IMR-90 (cell line): ENCODE results near the gene MAGI3. TPM values are rescaled to one million over a fixed set of nuclear protein-coding genes. Genes with fewer than 3 reads are reported as not detected.

Experiments
- ATAC-seq: fragments of 200-7000 bp; cut with Tn5 transposase; 2 replicates; pipeline ENCODE4 v1.9.1; 2020; ENCODE audit warnings: low read depth, mild to moderate bottlenecking, moderate library complexity
- BruUV-seq: library from RNA; stranded (reverse); fragments of 400-500 nt; replicated peaks from 2 replicates; lab custom pipeline; 2021; lab: Mats Ljungman, UMichigan
- CTCF ChIA-PET: fragments of 300-600 bp; formaldehyde crosslinking; extraction: SDS; loops from one replicate; lab custom pipeline; 2021; ENCODE audit warnings: antibody characterized with exemption; lab: Yijun Ruan, JAX
- POLR2A ChIA-PET: fragments of 300-600 bp; sonication (Branson Sonifier 250); formaldehyde crosslinking; loops from one replicate; lab custom pipeline; 2022; ENCODE audit warnings: antibody characterized with exemption; ENCODE audit not compliant: unreplicated experiment; lab: Charles Lee
- DNase-seq: peaks from one replicate; pipeline ENCODE4 v3.0.0; 2013
- H2AFZ ChIP-seq: replicated peaks from 2 replicates; pipeline ENCODE3; 2013; ENCODE audit warnings: low read length, mild to moderate bottlenecking; ENCODE audit not compliant: poor library complexity
- H2AK5ac ChIP-seq: 2 replicates; pipeline ENCODE4 v1.6.1; 2013; ENCODE audit warnings: low read depth, low read length, inconsistent platforms
- H2AK9ac ChIP-seq: replicated peaks from 2 replicates; pipeline ENCODE3; 2013; ENCODE audit warnings: mild to moderate bottlenecking, low read depth, low read length, moderate library complexity; ENCODE audit not compliant: poor library complexity
- H2BK120ac ChIP-seq: 2 replicates; pipeline ENCODE4 v1.6.1; 2013; ENCODE audit warnings: low read depth, low read length, inconsistent platforms
- H2BK15ac ChIP-seq: 3 replicates; pipeline ENCODE4 v1.6.1; 2013; ENCODE audit warnings: low read depth, low read length, inconsistent platforms
- H2BK20ac ChIP-seq: 2 replicates; pipeline ENCODE4 v1.6.1; 2013; ENCODE audit warnings: low read depth, mild to moderate bottlenecking, inconsistent platforms, low read length, moderate library complexity
- H2BK5ac ChIP-seq: 2 replicates; pipeline ENCODE4 v1.6.1; 2013; ENCODE audit warnings: mild to moderate bottlenecking, low read depth, low read length, inconsistent platforms; ENCODE audit not compliant: poor library complexity, severe bottlenecking
- H3K14ac ChIP-seq: replicated peaks from 2 replicates; pipeline ENCODE4 v1.6.1; 2013; ENCODE audit warnings: low read depth, low read length, inconsistent platforms
- H3K18ac ChIP-seq: 2 replicates; pipeline ENCODE4 v1.6.1; 2013; ENCODE audit warnings: low read depth, low read length, control low read depth
- H3K23ac ChIP-seq: 2 replicates; pipeline ENCODE4 v1.6.1; 2013; ENCODE audit warnings: low read depth, low read length, inconsistent platforms
- H3K27ac ChIP-seq: 2 replicates; pipeline ENCODE4 v1.5.1; 2013; ENCODE audit warnings: mild to moderate bottlenecking, control low read depth, low read length; ENCODE audit not compliant: insufficient read depth
- H3K27me3 ChIP-seq: 2 replicates; pipeline ENCODE4 v1.6.1; 2013; ENCODE audit warnings: low read length; ENCODE audit not compliant: control insufficient read depth, insufficient read depth
- H3K36me3 ChIP-seq: 2 replicates; pipeline ENCODE4 v1.6.1; 2013; ENCODE audit warnings: low read length, mixed read lengths; ENCODE audit not compliant: control insufficient read depth, insufficient read depth
- H3K4ac ChIP-seq: 2 replicates; pipeline ENCODE4 v1.6.1; 2013; ENCODE audit warnings: low read depth, low read length, inconsistent platforms
- H3K4me1 ChIP-seq: 2 replicates; pipeline ENCODE4 v1.6.1; 2013; ENCODE audit warnings: low read length, mixed read lengths; ENCODE audit not compliant: control insufficient read depth, insufficient read depth
- H3K4me2 ChIP-seq: 2 replicates; pipeline ENCODE4 v1.6.1; 2013; ENCODE audit warnings: low read depth, mild to moderate bottlenecking, control low read depth, low read length, moderate library complexity
- H3K4me3 ChIP-seq: 2 replicates; pipeline ENCODE4 v1.5.1; 2013; ENCODE audit warnings: low read depth, mild to moderate bottlenecking, control low read depth, low read length, moderate library complexity; ENCODE audit not compliant: insufficient read depth
- H3K56ac ChIP-seq: 2 replicates; pipeline ENCODE4 v1.6.1; 2013; ENCODE audit warnings: low read length, inconsistent platforms; ENCODE audit not compliant: insufficient read depth; ENCODE audit errors: extremely low read depth
- H3K79me1 ChIP-seq, 2 experiments: 2 replicates each; pipeline ENCODE4 v1.6.1; 2013; ENCODE audit warnings: low read length in 2 of 2, inconsistent platforms in 1 of 2, low read depth in 1 of 2
- H3K9ac ChIP-seq: 2 replicates; pipeline ENCODE4 v1.6.1; 2013; ENCODE audit warnings: low read depth, low read length, control low read depth
- H3K9me1 ChIP-seq: 2 replicates; pipeline ENCODE4 v1.6.1; 2013; ENCODE audit warnings: low read length, inconsistent platforms; ENCODE audit not compliant: insufficient read depth
- H3K9me3 ChIP-seq: 2 replicates; pipeline ENCODE4 v1.6.1; 2013; ENCODE audit warnings: low read length; ENCODE audit not compliant: control insufficient read depth, insufficient read depth
- H4K20me1 ChIP-seq: 2 replicates; pipeline ENCODE4 v1.6.1; 2013; ENCODE audit warnings: low read length, inconsistent platforms; ENCODE audit not compliant: insufficient read depth
- H4K5ac ChIP-seq: 2 replicates; pipeline ENCODE4 v1.6.1; 2013; ENCODE audit warnings: mild to moderate bottlenecking, low read depth, low read length, control low read depth
- H4K8ac ChIP-seq, 2 experiments: 2 replicates each; pipeline ENCODE4 v1.6.1; 2013; ENCODE audit warnings: low read depth in 2 of 2, low read length in 2 of 2, control low read depth in 1 of 2, inconsistent platforms in 1 of 2
- H4K91ac ChIP-seq: 2 replicates; pipeline ENCODE4 v1.6.1; 2013; ENCODE audit warnings: low read depth, low read length, inconsistent platforms; ENCODE audit not compliant: insufficient read depth
- BHLHE40 ChIP-seq: fragments of 150-350 bp; IDR thresholded peaks from 2 replicates; pipeline ENCODE4 v1.6.1; 2016; ENCODE audit warnings: mild to moderate bottlenecking, low read depth, low read length
- ELK1 ChIP-seq: fragments of 150-350 bp; IDR thresholded peaks from 2 replicates; pipeline ENCODE4 v1.6.1; 2016; ENCODE audit warnings: low read depth, mild to moderate bottlenecking, low read length, moderate library complexity, borderline replicate concordance
- RAD21 ChIP-seq: IDR thresholded peaks from 2 replicates; pipeline ENCODE4 v1.6.1; 2012; ENCODE audit warnings: low read length, improper control_type of control experiment
- WGBS, 2 experiments: methylation state at CpG; one replicate each; pipeline versions ENCODE4 v1.1.5 to v1.1.7; 2013; ENCODE audit warnings: missing lambda C conversion rate in 2 of 2; ENCODE audit not compliant: insufficient read length in 1 of 2; ENCODE audit errors: extremely low coverage in 2 of 2; 5-methylcytosine and 5-hydroxymethylcytosine counted together
- dilution Hi-C: fragments of 300-500 bp; cut with HindIII; formaldehyde crosslinking; loops from one replicate; pipeline ENCODE4 v1.14.3; 2018; ENCODE audit warnings: low sequenced_read_pairs; ENCODE audit not compliant: unreplicated experiment
- in situ Hi-C: fragments of 300-500 bp; cut with MboI; formaldehyde crosslinking; loops from 3 replicates; pipeline ENCODE4 v1.14.3; 2019; ENCODE audit warnings: low sequenced_read_pairs, inconsistent platforms, mixed read lengths
- intact Hi-C: fragments of 100-400 bp; cut with micrococcal nuclease; formaldehyde crosslinking; loops from 2 replicates; pipeline ENCODE4 v1.10.0; 2022
- polyA plus RNA-seq, 3 experiments: library from polyadenylated mRNA; depleted of rRNA; stranded (reverse); fragments of >200 nt; gene quantifications; 2 replicates each; pipeline ENCODE4 v1.2.3, GENCODE V29; 2012; ENCODE audit warnings: low replicate concordance in 1 of 3
- total RNA-seq: library from RNA; depleted of rRNA; stranded (reverse); fragments of >200 nt; gene quantifications from 2 replicates; pipeline ENCODE4 v1.2.3, GENCODE V29; 2012
- TF ChIP-seq, protein P1 (sequence below): conservative IDR thresholded peaks from 2 replicates; pipeline ENCODE4 v1.5.1; 2012; ENCODE audit warnings: mild to moderate bottlenecking, low read depth, low read length, improper control_type of control experiment

MAGI3 gene
- total and polyA plus RNA-seq, 2 of the 4 experiments (the other 2 are of a cell fraction): 2.5 to 8.8 TPM

- H3K9ac ChIP-seq: no peak overlapping the region
- WGBS, 2 experiments: no CpG with 5 or more reads among the region's 2 CpGs
- no peak for DNase-seq
- no peaks in the 10 kb centered on the region for H3K9me1 ChIP-seq
- no peak for ATAC-seq
- no peaks in the 10 kb centered on the region for H3K4me1 ChIP-seq
- ChIA-PET CTCF (no interaction called here), POLR2A (no interaction called here)
- no peak overlapping the region for H2BK120ac ChIP-seq
- H2BK20ac ChIP-seq: no peak overlapping the region
- H3K27me3 ChIP-seq: no peaks in the 10 kb centered on the region
- H3K23ac ChIP-seq: no peak overlapping the region
- BruUV-seq: no TSS peak
- no peaks in the 10 kb centered on the region for H3K9me3 ChIP-seq
- H3K56ac ChIP-seq: no peak overlapping the region
- H2AFZ ChIP-seq: no peak overlapping the region
- H3K27ac ChIP-seq: no peak overlapping the region
- dilution Hi-C loops (no loop called here), in situ Hi-C loops (loop anchor here (10.0 kb wide), 1 partner anchor 270 kb away; no protein-coding TSS in a partner anchor), intact Hi-C loops (loop anchor here (5.0 kb wide), 1 partner anchor 43 kb away; no protein-coding TSS in a partner anchor)
- no peaks in the 10 kb centered on the region for H4K20me1 ChIP-seq
- no peak overlapping the region for H2BK15ac ChIP-seq
- no peak overlapping the region for H3K4me2 ChIP-seq
- no peak overlapping the region for H4K5ac ChIP-seq
- H3K79me1 ChIP-seq: no peaks in the 10 kb centered on the region
- H2BK5ac ChIP-seq: no peak overlapping the region
- no peak overlapping the region for H3K4ac ChIP-seq
- peaks cover 2% of the 10 kb centered on the region; the same call in 1 of the 2 replicates for H3K36me3 ChIP-seq
- no peak overlapping the region for H3K4me3 ChIP-seq
- TF ChIP-seq ELK1 (no peak), RAD21 (no peak), BHLHE40 (no peak)
- TF ChIP-seq, protein P1, sequence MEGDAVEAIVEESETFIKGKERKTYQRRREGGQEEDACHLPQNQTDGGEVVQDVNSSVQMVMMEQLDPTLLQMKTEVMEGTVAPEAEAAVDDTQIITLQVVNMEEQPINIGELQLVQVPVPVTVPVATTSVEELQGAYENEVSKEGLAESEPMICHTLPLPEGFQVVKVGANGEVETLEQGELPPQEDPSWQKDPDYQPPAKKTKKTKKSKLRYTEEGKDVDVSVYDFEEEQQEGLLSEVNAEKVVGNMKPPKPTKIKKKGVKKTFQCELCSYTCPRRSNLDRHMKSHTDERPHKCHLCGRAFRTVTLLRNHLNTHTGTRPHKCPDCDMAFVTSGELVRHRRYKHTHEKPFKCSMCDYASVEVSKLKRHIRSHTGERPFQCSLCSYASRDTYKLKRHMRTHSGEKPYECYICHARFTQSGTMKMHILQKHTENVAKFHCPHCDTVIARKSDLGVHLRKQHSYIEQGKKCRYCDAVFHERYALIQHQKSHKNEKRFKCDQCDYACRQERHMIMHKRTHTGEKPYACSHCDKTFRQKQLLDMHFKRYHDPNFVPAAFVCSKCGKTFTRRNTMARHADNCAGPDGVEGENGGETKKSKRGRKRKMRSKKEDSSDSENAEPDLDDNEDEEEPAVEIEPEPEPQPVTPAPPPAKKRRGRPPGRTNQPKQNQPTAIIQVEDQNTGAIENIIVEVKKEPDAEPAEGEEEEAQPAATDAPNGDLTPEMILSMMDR: no peak
- H4K91ac ChIP-seq: no peak overlapping the region
- H4K8ac ChIP-seq: no peak overlapping the region
- H3K18ac ChIP-seq: no peak overlapping the region
- no peak overlapping the region for H2AK9ac ChIP-seq
- no peak overlapping the region for H2AK5ac ChIP-seq
- H3K14ac ChIP-seq: no peak overlapping the region
These were observed 264.6 kb downstream of the MAGI3 start for GRCh38 chr1:113654883-113655282.
